HepG2 (cell line): Measurements from ENCODE around the gene TIMM13. TPM values are rescaled to one million over a fixed set of nuclear protein-coding genes. Genes with fewer than 3 reads are reported as not detected.

Experiments
- CSRNP2 ChIP-seq: sonication (generic); formaldehyde crosslinking; conservative IDR thresholded peaks from 2 replicates; pipeline ENCODE4 v1.8.0; 2022; ENCODE audit warnings: low read depth, missing genetic modification reagents
- DNMT3B ChIP-seq: conservative IDR thresholded peaks from 2 replicates; pipeline ENCODE4 v1.6.1; 2016; ENCODE audit warnings: missing biosample characterization, control low read depth
- GMEB1 ChIP-seq: sonication (generic); formaldehyde crosslinking; IDR thresholded peaks from 2 replicates; pipeline ENCODE4 v1.5.1; 2020; ENCODE audit warnings: missing genetic modification reagents, mild to moderate bottlenecking, borderline replicate concordance
- HHEX ChIP-seq: IDR thresholded peaks from 2 replicates; pipeline ENCODE4 v1.6.1; 2016; ENCODE audit warnings: control low read depth
- NFRKB ChIP-seq: fragments of 450-650 bp; IDR thresholded peaks from 2 replicates; pipeline ENCODE4 v1.6.1; 2017
- PAWR ChIP-seq: sonication (generic); formaldehyde crosslinking; IDR thresholded peaks from 2 replicates; pipeline ENCODE4 v1.4.0; 2020; ENCODE audit warnings: missing genetic modification reagents, mild to moderate bottlenecking, borderline replicate concordance
- ZBTB40 ChIP-seq, 2 experiments: fragments of 450-650 bp in 1 of 2; sonication (generic) in 1 of 2; formaldehyde crosslinking in 1 of 2; IDR thresholded peaks; 2 replicates each; pipeline versions ENCODE4 v1.6.1 to v1.8.0; 2016 to 2022; ENCODE audit warnings: antibody characterized with exemption in 1 of 2, mild to moderate bottlenecking in 1 of 2, missing genetic modification reagents in 1 of 2
- ZNF362 ChIP-seq: sonication (generic); formaldehyde crosslinking; IDR thresholded peaks from 2 replicates; pipeline ENCODE4 v1.4.0; 2020; ENCODE audit warnings: missing genetic modification reagents, mild to moderate bottlenecking, borderline replicate concordance
- ZNF687 ChIP-seq: sonication (generic); formaldehyde crosslinking; IDR thresholded peaks from 2 replicates; pipeline ENCODE4 v1.5.1; 2020; ENCODE audit warnings: mild to moderate bottlenecking, missing genetic modification reagents, moderate library complexity
- polyA plus RNA-seq, 8 experiments: library from polyadenylated mRNA; depleted of rRNA in 3 of 8; stranded (reverse) in 7 of 8; unstranded in 1 of 8; fragments of >200 nt; fragmentation: Illumina TruSeq in 4 of 8; extraction: Trizol in 4 of 8; gene quantifications; 2 replicates each; pipeline versions ENCODE4 v1.2.1 to v1.2.3, GENCODE V29; 2011 to 2016; ENCODE audit warnings: low read depth in 4 of 8, missing spikeins in 1 of 8, mixed read lengths in 1 of 8; ENCODE audit not compliant: insufficient read depth in 1 of 8
- total RNA-seq, 5 experiments: library from RNA; depleted of rRNA; stranded (reverse); fragments of >200 nt; fragmentation: Illumina TruSeq; extraction: Trizol; gene quantifications; 2 replicates each; pipeline ENCODE4 v1.2.3, GENCODE V29; 2016; ENCODE audit warnings: low read depth in 1 of 5

Gene TIMM13
- total and polyA plus RNA-seq, 2 of the 13 experiments (the other 11 are each of a cell fraction or from before 2014, with no cell fraction given) = 48.4 to 108 TPM

- no peak for TF ChIP-seq ZBTB40 (IDR thresholded peaks at IDR 0.05)
- no peak for TF ChIP-seq ZBTB40 (CRISPR knock-in tag; IDR thresholded peaks at IDR 0.05)
- peak; percentile 90 for TF ChIP-seq DNMT3B (CRISPR knock-in tag)
- TF ChIP-seq PAWR (CRISPR knock-in tag) = no peak
- TF ChIP-seq HHEX = no peak
- peak; percentile 94 for TF ChIP-seq ZNF362 (CRISPR knock-in tag)
- no peak for TF ChIP-seq NFRKB
- TF ChIP-seq ZNF687 (CRISPR knock-in tag) = no peak
- TF ChIP-seq CSRNP2 (CRISPR knock-in tag) = no peak
- TF ChIP-seq GMEB1 (CRISPR knock-in tag) = peak; percentile 61; the same call in 1 of the 2 replicates
Measured at GRCh38 chr19:2475702-2476450, 48.5 kb upstream of the TIMM13 start, which contains the start of gene GADD45B (continued).
